Endothelial cell of umbilical vein (primary cell): ENCODE results near the gene KIRREL1. TPM values are rescaled to one million over a fixed set of nuclear protein-coding genes. Genes with fewer than 3 reads are reported as not detected.

Experiments
- BruUV-seq: library from RNA; stranded (reverse); fragments of 400-500 nt; replicated peaks from 2 replicates; lab custom pipeline; 2021; lab: Mats Ljungman, UMichigan
- CTCF ChIA-PET: fragments of 300-600, 350-600 bp; sonication (Branson Sonifier 250); formaldehyde crosslinking; loops from one replicate; lab custom pipeline; 2021; ENCODE audit warnings: antibody characterized with exemption, inconsistent platforms; lab: Charles Lee
- POLR2A ChIA-PET: fragments of 300-600, 350-600 bp; sonication (Branson Sonifier 250); formaldehyde crosslinking; loops from one replicate; lab custom pipeline; 2021; ENCODE audit warnings: antibody characterized with exemption, inconsistent platforms; lab: Charles Lee
- DNase-seq: peaks from one replicate; pipeline ENCODE4 v3.0.0-alpha.2; 2011; ENCODE audit warnings: low read depth, low spot score
- FAIRE-seq: peaks from 2 replicates; lab custom pipeline; 2011; peaks lifted over from hg19 to GRCh38; lab: Jason Lieb, UNC
- H2AFZ ChIP-seq: 2 replicates; pipeline ENCODE4 v1.6.0; 2012; ENCODE audit warnings: low read depth, low read length, control low read depth, inconsistent platforms
- H3K27ac ChIP-seq: 2 replicates; pipeline ENCODE4 v1.5.1; 2011; ENCODE audit warnings: low read depth, mild to moderate bottlenecking, control low read depth, low read length, moderate library complexity; ENCODE audit not compliant: insufficient read depth
- H3K27me3 ChIP-seq, 2 experiments: 2 replicates each; pipeline versions ENCODE4 v1.6.0 to v1.6.1; 2011; ENCODE audit warnings: low read length in 2 of 2, mixed read lengths in 1 of 2; ENCODE audit not compliant: control insufficient read depth in 2 of 2, insufficient read depth in 2 of 2
- H3K36me3 ChIP-seq, 2 experiments: 2 replicates in 1 of 2; 3 replicates in 1 of 2; pipeline ENCODE4 v1.5.1; 2011; ENCODE audit warnings: low read length in 2 of 2, mild to moderate bottlenecking in 1 of 2, moderate library complexity in 1 of 2; ENCODE audit not compliant: control insufficient read depth in 2 of 2, insufficient read depth in 2 of 2; ENCODE audit errors: extremely low read depth in 1 of 2
- H3K4me1 ChIP-seq: 3 replicates; pipeline ENCODE4 v1.5.1; 2011; ENCODE audit warnings: mild to moderate bottlenecking, low read length; ENCODE audit not compliant: control insufficient read depth, insufficient read depth; ENCODE audit errors: extremely low read depth
- H3K4me2 ChIP-seq: 2 replicates; pipeline ENCODE4 v1.6.1; 2011; ENCODE audit warnings: low read length, control low read depth, mixed read lengths; ENCODE audit not compliant: insufficient read depth
- H3K4me3 ChIP-seq, 3 experiments: fragments of 200-600 bp in 1 of 3; sonication (generic), shearing (Covaris generic) in 1 of 3; replicated peaks in 1 of 3; 2 replicates each; pipeline ENCODE4 v1.5.1; 2011 to 2016; ENCODE audit warnings: control low read depth in 3 of 3, low read length in 3 of 3, mild to moderate bottlenecking in 2 of 3, inconsistent platforms in 1 of 3, low read depth in 1 of 3, moderate library complexity in 1 of 3; ENCODE audit not compliant: insufficient read depth in 1 of 3
- H3K79me2 ChIP-seq: 2 replicates; pipeline ENCODE4 v1.6.0; 2012; ENCODE audit warnings: low read length, inconsistent platforms; ENCODE audit not compliant: control insufficient read depth, insufficient read depth
- H3K9ac ChIP-seq: replicated peaks from 2 replicates; pipeline ENCODE3; 2011; ENCODE audit warnings: low read length, control low read depth; ENCODE audit not compliant: insufficient read depth; ENCODE audit errors: extremely low read depth
- H3K9me1 ChIP-seq: replicated peaks from 3 replicates; pipeline ENCODE4 v1.6.0; 2011; ENCODE audit warnings: mild to moderate bottlenecking, low read length; ENCODE audit not compliant: control insufficient read depth, insufficient read depth; ENCODE audit errors: extremely low read depth
- H3K9me3 ChIP-seq: replicated peaks from 2 replicates; pipeline ENCODE4 v1.5.1; 2012; ENCODE audit warnings: low read length, inconsistent platforms; ENCODE audit not compliant: control insufficient read depth, insufficient read depth
- H4K20me1 ChIP-seq: replicated peaks from 2 replicates; pipeline ENCODE3; 2011; ENCODE audit warnings: mild to moderate bottlenecking, low read length; ENCODE audit not compliant: control insufficient read depth, insufficient read depth; ENCODE audit errors: extremely low read depth
- EZH2 ChIP-seq: IDR thresholded peaks from 2 replicates; pipeline ENCODE4 v1.6.1; 2012; ENCODE audit warnings: borderline replicate concordance, low read depth, mild to moderate bottlenecking, moderate library complexity, low read length, inconsistent platforms; ENCODE audit not compliant: severe bottlenecking
- FOS ChIP-seq: IDR thresholded peaks from 2 replicates; pipeline ENCODE4 v1.6.1; 2011; ENCODE audit warnings: mild to moderate bottlenecking, low read length, moderate library complexity, borderline replicate concordance; ENCODE audit not compliant: insufficient read depth
- GATA2 ChIP-seq: IDR thresholded peaks from 2 replicates; pipeline ENCODE4 v1.7.0; 2011; ENCODE audit warnings: low read depth, mild to moderate bottlenecking, moderate library complexity, mixed read lengths, low read length; ENCODE audit not compliant: insufficient read length, insufficient read depth
- JUN ChIP-seq: IDR thresholded peaks from 2 replicates; pipeline ENCODE4 v1.6.1; 2011; ENCODE audit warnings: borderline replicate concordance, low read depth; ENCODE audit not compliant: insufficient read length, insufficient read depth
- MYC ChIP-seq: IDR thresholded peaks from one replicate; pipeline ENCODE4 v1.6.1; 2011; ENCODE audit warnings: mild to moderate bottlenecking, low read depth, low read length
- POLR2A ChIP-seq: IDR thresholded peaks from 2 replicates; pipeline ENCODE4 v1.6.1; 2012; ENCODE audit warnings: low read depth, mild to moderate bottlenecking, control low read depth, low read length
- POLR2AphosphoS5 ChIP-seq: IDR thresholded peaks from 2 replicates; pipeline ENCODE4 v1.6.1; 2012; ENCODE audit warnings: low read depth, mild to moderate bottlenecking, control low read depth, low read length, moderate library complexity; ENCODE audit not compliant: insufficient read depth
- dilution Hi-C: fragments of 300-500 bp; cut with MboI; formaldehyde crosslinking; loops from one replicate; pipeline ENCODE4 v1.15.0; 2019; ENCODE audit warnings: low sequenced_read_pairs; ENCODE audit not compliant: extremely low pct_ligation_motif_present
- intact Hi-C: fragments of 100-400 bp; cut with micrococcal nuclease; formaldehyde crosslinking; loops from one replicate; pipeline ENCODE4 v1.10.0; 2022
- polyA plus RNA-seq, 4 experiments: library from polyadenylated mRNA; depleted of rRNA in 3 of 4; stranded (reverse) in 3 of 4; unstranded in 1 of 4; fragments of >200 nt; gene quantifications; 2 replicates each; pipeline versions ENCODE4 v1.2.1 to v1.2.3, GENCODE V29; 2011 to 2012; ENCODE audit warnings: missing spikeins in 1 of 4
- total RNA-seq: library from RNA; stranded (reverse); gene quantifications from 2 replicates; pipeline ENCODE4 v1.2.3, GENCODE V29; 2021
- TF ChIP-seq, protein P1 (sequence below): IDR thresholded peaks from 2 replicates; pipeline ENCODE4 v1.6.1; 2011; ENCODE audit not compliant: insufficient read depth, insufficient read length
- TF ChIP-seq, protein P2 (sequence below), 2 donors: IDR thresholded peaks; 1 replicate in 1 of 2; 2 replicates in 1 of 2; pipeline ENCODE4 v1.5.1; 2011; ENCODE audit warnings: low read length in 2 of 2, mild to moderate bottlenecking in 2 of 2, moderate library complexity in 2 of 2, control low read depth in 1 of 2, inconsistent platforms in 1 of 2, low read depth in 1 of 2; ENCODE audit not compliant: insufficient read depth in 1 of 2; ENCODE audit errors: extremely low read depth in 1 of 2

Gene KIRREL1
- total and polyA plus RNA-seq, 2 donors (not counting 3 experiments of a cell fraction or from before 2014, with no cell fraction given) = 35.6 to 57.6 TPM

DNA sequence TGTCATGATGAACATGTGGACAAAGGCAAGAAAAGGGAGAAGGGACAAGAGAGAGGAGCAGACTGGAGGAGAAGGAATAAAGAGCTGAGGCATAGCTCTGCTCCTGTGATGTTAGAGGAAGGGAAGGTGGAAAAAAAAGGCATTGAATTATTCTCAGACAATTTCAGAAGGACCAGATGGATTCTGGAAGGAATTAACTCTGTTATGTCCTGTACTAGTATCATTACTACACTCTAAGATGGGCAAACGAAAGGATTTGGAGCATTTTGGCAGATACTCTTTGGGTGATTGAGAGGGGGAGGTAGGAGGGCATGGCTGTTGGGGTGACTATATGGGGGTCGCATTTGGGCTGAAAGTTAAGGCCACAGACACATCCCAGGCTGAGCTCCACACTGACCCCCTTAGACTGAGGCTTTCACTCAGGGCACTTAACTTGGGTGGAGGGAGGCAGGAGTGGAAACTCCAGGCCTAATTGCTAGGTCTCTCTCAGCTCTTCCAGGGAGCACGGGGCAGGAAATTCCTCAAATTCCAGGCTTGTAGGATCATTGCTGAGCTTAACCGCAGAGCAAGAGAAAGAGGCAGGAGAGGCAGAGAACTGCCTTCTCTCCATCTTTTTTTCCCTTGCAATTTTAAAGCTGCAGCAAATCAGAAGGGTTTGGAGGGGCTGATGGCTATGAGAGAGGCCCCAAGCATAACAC is 25.9 kb downstream of the KIRREL1 start:
- H2AFZ ChIP-seq = no peak overlapping the region
- FAIRE-seq = peak; percentile 98

More for the DNA sequence above, 25.9 kb downstream of the KIRREL1 start:
- peak overlapping the region; percentile 81 for H3K4me2 ChIP-seq
- H3K79me2 ChIP-seq = peaks cover 36% of the 10 kb centered on the region
- no peaks in the 10 kb centered on the region for H3K36me3 ChIP-seq
- POLR2A ChIA-PET = interaction anchor here (0.8 to 2.2 kb wide), 5 partner anchors 8 to 27 kb away, joined by 3 to 12 read pairs (median 5); no protein-coding TSS in a partner anchor
- no peaks in the 10 kb centered on the region for H3K9me3 ChIP-seq
- no peak for TF ChIP-seq EZH2
- TF ChIP-seq POLR2A = peak; percentile 38
- peak; percentile 87 for TF ChIP-seq POLR2AphosphoS5
- TF ChIP-seq MYC = no peak
- TF ChIP-seq, protein P1, sequence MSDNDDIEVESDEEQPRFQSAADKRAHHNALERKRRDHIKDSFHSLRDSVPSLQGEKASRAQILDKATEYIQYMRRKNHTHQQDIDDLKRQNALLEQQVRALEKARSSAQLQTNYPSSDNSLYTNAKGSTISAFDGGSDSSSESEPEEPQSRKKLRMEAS = peak; percentile 15
- TF ChIP-seq GATA2 = no peak
- TF ChIP-seq, protein P2, sequence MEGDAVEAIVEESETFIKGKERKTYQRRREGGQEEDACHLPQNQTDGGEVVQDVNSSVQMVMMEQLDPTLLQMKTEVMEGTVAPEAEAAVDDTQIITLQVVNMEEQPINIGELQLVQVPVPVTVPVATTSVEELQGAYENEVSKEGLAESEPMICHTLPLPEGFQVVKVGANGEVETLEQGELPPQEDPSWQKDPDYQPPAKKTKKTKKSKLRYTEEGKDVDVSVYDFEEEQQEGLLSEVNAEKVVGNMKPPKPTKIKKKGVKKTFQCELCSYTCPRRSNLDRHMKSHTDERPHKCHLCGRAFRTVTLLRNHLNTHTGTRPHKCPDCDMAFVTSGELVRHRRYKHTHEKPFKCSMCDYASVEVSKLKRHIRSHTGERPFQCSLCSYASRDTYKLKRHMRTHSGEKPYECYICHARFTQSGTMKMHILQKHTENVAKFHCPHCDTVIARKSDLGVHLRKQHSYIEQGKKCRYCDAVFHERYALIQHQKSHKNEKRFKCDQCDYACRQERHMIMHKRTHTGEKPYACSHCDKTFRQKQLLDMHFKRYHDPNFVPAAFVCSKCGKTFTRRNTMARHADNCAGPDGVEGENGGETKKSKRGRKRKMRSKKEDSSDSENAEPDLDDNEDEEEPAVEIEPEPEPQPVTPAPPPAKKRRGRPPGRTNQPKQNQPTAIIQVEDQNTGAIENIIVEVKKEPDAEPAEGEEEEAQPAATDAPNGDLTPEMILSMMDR (IDR thresholded peaks at IDR 0.05; ENCODE audit: extremely low read depth in 1 of 2, insufficient read depth in 1 of 2, low read depth in 1 of 2, low read length in 2 of 2) = no peak
- TF ChIP-seq FOS = peak; percentile 61
- peak; percentile 81 for TF ChIP-seq JUN
- intact Hi-C loops = loop anchor here (1.0 to 10.0 kb wide), 4 partner anchors 8 to 1905 kb away; partner anchors contain the start of gene TAGLN2
- CTCF ChIA-PET = interaction anchor here (0.6 to 5.6 kb wide), 18 partner anchors 9 to 94 kb away, joined by 3 to 72 read pairs (median 4); partner anchors contain the start of gene KIRREL1
- H3K9ac ChIP-seq = peak overlapping the region; percentile 88
- H3K27me3 ChIP-seq = no peaks in the 10 kb centered on the region
- peak overlapping the region in 1 of 3 experiments; percentile 2 for H3K4me3 ChIP-seq
- no peaks in the 10 kb centered on the region for H4K20me1 ChIP-seq
- H3K27ac ChIP-seq = peak overlapping the region; percentile 95
- DNase-seq = peak; percentile 87
- dilution Hi-C loops = no loop called here
- BruUV-seq = TSS peak; percentile 92
- no peaks in the 10 kb centered on the region for H3K9me1 ChIP-seq
- peaks cover 49% of the 10 kb centered on the region for H3K4me1 ChIP-seq
